OCI-LY7 (cell line): ENCODE measurements around the gene REEP3. TPM values are rescaled to one million over a fixed set of nuclear protein-coding genes. Genes with fewer than 3 reads are reported as not detected.

ENCODE experiments used
- BruUV-seq: library from RNA; stranded (reverse); fragments of 400-500 nt; replicated peaks from 2 replicates; lab custom pipeline; 2021; lab: Mats Ljungman, UMichigan
- CTCF ChIA-PET: fragments of 300-600 bp; sonication (Branson Sonifier 250); formaldehyde crosslinking; loops from one replicate; lab custom pipeline; 2022; ENCODE audit warnings: antibody characterized with exemption; ENCODE audit not compliant: unreplicated experiment; lab: Charles Lee
- POLR2A ChIA-PET: fragments of 300-600 bp; sonication (Branson Sonifier 250); formaldehyde crosslinking; loops from one replicate; lab custom pipeline; 2022; ENCODE audit warnings: antibody characterized with exemption; lab: Charles Lee
- DNase-seq: peaks from one replicate; pipeline ENCODE4 v3.0.0-alpha.2; 2015; ENCODE audit warnings: low spot score
- H2AFZ ChIP-seq: fragments of 200-600 bp; sonication (generic), shearing (Covaris generic); 2 replicates; pipeline ENCODE4 v1.6.1; 2014; ENCODE audit warnings: mild to moderate bottlenecking, antibody characterized with exemption, low read length, moderate library complexity
- H3K27ac ChIP-seq: fragments of 200-600 bp; sonication (generic); 2 replicates; pipeline ENCODE4 v1.5.1; 2014; ENCODE audit warnings: mixed run types, low read depth, mild to moderate bottlenecking, moderate library complexity, low read length, inconsistent platforms; ENCODE audit not compliant: poor library complexity, severe bottlenecking
- H3K36me3 ChIP-seq: fragments of 200-600 bp; sonication (generic); 2 replicates; pipeline ENCODE4 v1.6.1; 2014; ENCODE audit warnings: mild to moderate bottlenecking, antibody characterized with exemption, low read length, moderate library complexity, mixed read lengths; ENCODE audit not compliant: insufficient read depth
- H3K4me1 ChIP-seq: fragments of 200-600 bp; sonication (generic); 2 replicates; pipeline ENCODE4 v1.5.1; 2014; ENCODE audit warnings: mild to moderate bottlenecking, low read length; ENCODE audit not compliant: insufficient read depth, poor library complexity, severe bottlenecking
- H3K4me2 ChIP-seq: fragments of 200-600 bp; sonication (generic); 2 replicates; pipeline ENCODE4 v1.6.1; 2014; ENCODE audit warnings: mild to moderate bottlenecking, low read length
- H3K4me3 ChIP-seq: fragments of 200-600 bp; sonication (generic); 2 replicates; pipeline ENCODE4 v1.5.1; 2014; ENCODE audit warnings: mild to moderate bottlenecking, low read depth, low read length; ENCODE audit not compliant: poor library complexity, severe bottlenecking
- H3K79me2 ChIP-seq: fragments of 200-600 bp; sonication (generic); 2 replicates; pipeline ENCODE4 v1.6.1; 2016; ENCODE audit warnings: low read depth, mild to moderate bottlenecking, low read length, moderate library complexity, mixed read lengths; ENCODE audit not compliant: insufficient read depth
- H3K9me2 ChIP-seq: fragments of 200-600 bp; sonication (generic); 2 replicates; pipeline ENCODE4 v1.6.1; 2016; ENCODE audit warnings: mild to moderate bottlenecking, low read length, mixed read lengths; ENCODE audit not compliant: insufficient read depth
- H3K9me3 ChIP-seq: fragments of 200-600 bp; sonication (generic); 2 replicates; pipeline ENCODE4 v1.6.1; 2014; ENCODE audit warnings: mild to moderate bottlenecking, mixed run types, low read length, mixed read lengths
- H4K20me1 ChIP-seq: fragments of 200-600 bp; sonication (generic); 2 replicates; pipeline ENCODE4 v1.6.1; 2014; ENCODE audit warnings: mild to moderate bottlenecking, antibody characterized with exemption, low read length, moderate library complexity, mixed read lengths; ENCODE audit not compliant: insufficient read depth
- EZH2phosphoT487 ChIP-seq: fragments of 200-600 bp; sonication (generic); IDR thresholded peaks from 2 replicates; pipeline ENCODE4 v1.6.1; 2018; ENCODE audit warnings: low read depth, borderline replicate concordance, mild to moderate bottlenecking, mixed run types, antibody characterized with exemption, low read length, moderate library complexity, mixed read lengths
- intact Hi-C: fragments of 100-400 bp; cut with micrococcal nuclease; formaldehyde crosslinking; loops from one replicate; pipeline ENCODE4 v1.10.0; 2022; ENCODE audit not compliant: unreplicated experiment
- total RNA-seq, 2 experiments: library from RNA; depleted of rRNA in 1 of 2; stranded (reverse); fragments of >200 nt in 1 of 2; shearing (Covaris generic) in 1 of 2; gene quantifications; 2 replicates each; pipeline ENCODE4 v1.2.3, GENCODE V29; 2014 to 2022
- TF ChIP-seq, protein P1 (sequence below): fragments of 200-600 bp; sonication (generic); conservative IDR thresholded peaks from 2 replicates; pipeline ENCODE4 v1.5.1; 2014; ENCODE audit warnings: mild to moderate bottlenecking, antibody characterized with exemption, low read length, moderate library complexity, mixed read lengths

The REEP3 gene
- total RNA-seq, 2 experiments from 2014 or later = 3.6 to 11.0 TPM

DNA sequence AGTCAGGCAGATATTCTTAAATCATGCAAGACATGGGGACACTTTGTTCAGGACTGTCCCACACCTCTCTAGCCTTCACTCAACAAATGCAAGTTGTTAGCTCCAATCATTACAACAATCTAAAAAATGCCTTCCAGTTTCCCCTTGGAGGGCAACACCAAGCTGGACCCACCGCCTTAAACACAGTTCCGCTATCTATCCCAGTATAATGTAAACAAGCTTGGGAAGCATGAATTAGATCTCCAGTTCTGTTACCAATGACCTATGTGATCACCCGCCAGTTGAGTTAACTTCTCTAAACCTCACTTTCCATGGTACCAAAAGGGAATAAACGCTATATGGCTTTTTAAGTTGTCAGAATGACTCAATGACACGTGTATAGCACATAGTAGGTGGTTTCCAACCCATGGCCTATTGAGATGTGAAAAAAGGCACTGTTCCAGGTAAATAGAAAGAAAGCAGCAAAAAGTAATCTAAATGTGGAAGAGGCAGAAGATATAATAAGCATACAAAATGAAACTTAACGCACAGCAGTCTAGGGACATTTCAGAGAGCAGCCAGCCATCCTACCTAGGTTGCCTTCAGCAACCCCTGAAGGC lies 2.4 kb upstream of the REEP3 start:
- Histone ChIP-seq H3K9me3 (peaks cover 4% of the 10 kb centered on the region; the same call in 1 of the 2 replicates), H3K27ac (no peak overlapping the region), H3K4me3 (no peak overlapping the region), H3K9me2 (no peaks in the 10 kb centered on the region), H3K36me3 (peaks cover 3% of the 10 kb centered on the region; the same call in 1 of the 2 replicates), H4K20me1 (peaks cover 5% of the 10 kb centered on the region; the same call in 1 of the 2 replicates), H2AFZ (no peak overlapping the region), H3K79me2 (peaks cover 81% of the 10 kb centered on the region), H3K4me2 (peak overlapping the region; percentile 73), H3K4me1 (peaks cover 39% of the 10 kb centered on the region)
- TF ChIP-seq EZH2phosphoT487 = no peak
- no TSS peak for BruUV-seq
- POLR2A ChIA-PET = interaction anchor here (0.5 to 1.1 kb wide), 4 partner anchors 13 to 278 kb away, joined by 3 to 4 read pairs (median 4); no protein-coding TSS in a partner anchor
- intact Hi-C loops = no loop called here
- CTCF ChIA-PET = no interaction called here
- DNase-seq = no peak

DNA sequence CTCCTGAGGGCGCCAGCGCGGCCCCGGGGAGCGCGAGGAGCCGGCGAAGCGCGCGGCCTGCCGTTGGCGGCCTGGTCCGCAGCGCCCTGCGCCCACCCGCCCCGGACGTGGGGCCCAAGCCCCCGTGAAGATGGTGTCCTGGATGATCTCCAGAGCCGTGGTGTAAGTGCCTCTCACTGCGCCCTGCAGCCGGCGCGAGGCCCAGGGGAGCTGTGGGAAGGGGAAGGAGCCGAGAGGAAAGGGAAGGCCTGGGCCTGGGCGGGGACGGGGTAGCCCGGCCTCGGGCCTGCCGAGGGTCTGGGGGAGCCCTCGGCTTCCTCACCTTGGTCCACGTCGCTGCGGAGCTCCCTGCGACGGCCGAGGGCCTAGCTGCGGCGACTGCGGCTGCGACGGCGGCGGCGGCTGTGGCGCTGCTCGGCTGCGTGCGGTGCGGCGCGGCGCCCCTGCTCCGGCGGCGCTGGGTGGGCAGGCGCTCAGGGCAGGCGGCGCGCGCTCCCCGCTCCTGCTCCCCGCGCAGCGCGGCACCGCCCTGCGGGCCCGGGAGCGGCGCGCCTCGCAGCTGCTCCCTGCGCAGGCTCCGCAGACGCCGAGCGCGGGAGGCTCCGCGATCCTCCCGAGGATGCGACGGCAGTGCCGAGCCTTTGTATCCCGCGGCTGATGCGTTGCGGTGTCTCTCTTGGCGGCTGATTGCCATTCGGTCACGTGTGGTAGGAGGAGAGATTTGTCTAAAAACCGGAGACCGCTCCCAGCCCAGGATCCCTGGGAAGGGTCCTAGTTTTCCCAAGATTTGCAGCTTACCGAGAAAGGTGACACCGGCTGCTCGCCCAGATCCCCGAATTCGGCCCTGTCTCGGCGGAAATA lies 445 bp downstream of the REEP3 start:
- Histone ChIP-seq H3K9me2 (no peaks in the 10 kb centered on the region), H3K79me2 (peaks cover 60% of the 10 kb centered on the region), H3K36me3 (no peaks in the 10 kb centered on the region), H3K4me3 (peak overlapping the region; percentile 76), H2AFZ (peak overlapping the region; percentile 81), H3K4me2 (peak overlapping the region; percentile 96), H3K9me3 (no peaks in the 10 kb centered on the region), H3K4me1 (peaks cover 29% of the 10 kb centered on the region), H3K27ac (peak overlapping the region; percentile 73), H4K20me1 (peaks cover 5% of the 10 kb centered on the region; the same call in 1 of the 2 replicates)
- ChIA-PET CTCF (interaction anchor here (0.6 kb wide), 1 partner anchor 342 kb away, joined by 3 read pairs; no protein-coding TSS in a partner anchor), POLR2A (interaction anchor here (0.6 to 2.0 kb wide), 10 partner anchors 7 to 383 kb away, joined by 3 to 7 read pairs (median 4); no protein-coding TSS in a partner anchor)
- TF ChIP-seq, protein P1, sequence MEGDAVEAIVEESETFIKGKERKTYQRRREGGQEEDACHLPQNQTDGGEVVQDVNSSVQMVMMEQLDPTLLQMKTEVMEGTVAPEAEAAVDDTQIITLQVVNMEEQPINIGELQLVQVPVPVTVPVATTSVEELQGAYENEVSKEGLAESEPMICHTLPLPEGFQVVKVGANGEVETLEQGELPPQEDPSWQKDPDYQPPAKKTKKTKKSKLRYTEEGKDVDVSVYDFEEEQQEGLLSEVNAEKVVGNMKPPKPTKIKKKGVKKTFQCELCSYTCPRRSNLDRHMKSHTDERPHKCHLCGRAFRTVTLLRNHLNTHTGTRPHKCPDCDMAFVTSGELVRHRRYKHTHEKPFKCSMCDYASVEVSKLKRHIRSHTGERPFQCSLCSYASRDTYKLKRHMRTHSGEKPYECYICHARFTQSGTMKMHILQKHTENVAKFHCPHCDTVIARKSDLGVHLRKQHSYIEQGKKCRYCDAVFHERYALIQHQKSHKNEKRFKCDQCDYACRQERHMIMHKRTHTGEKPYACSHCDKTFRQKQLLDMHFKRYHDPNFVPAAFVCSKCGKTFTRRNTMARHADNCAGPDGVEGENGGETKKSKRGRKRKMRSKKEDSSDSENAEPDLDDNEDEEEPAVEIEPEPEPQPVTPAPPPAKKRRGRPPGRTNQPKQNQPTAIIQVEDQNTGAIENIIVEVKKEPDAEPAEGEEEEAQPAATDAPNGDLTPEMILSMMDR = no peak
- TF ChIP-seq EZH2phosphoT487 = no peak
- BruUV-seq = no TSS peak
- peak; percentile 79 for DNase-seq
- intact Hi-C loops = loop anchor here (1.0 to 10.0 kb wide), 5 partner anchors 57 to 707 kb away; partner anchors contain the start of genes EGR2 and JMJD1C

DNA sequence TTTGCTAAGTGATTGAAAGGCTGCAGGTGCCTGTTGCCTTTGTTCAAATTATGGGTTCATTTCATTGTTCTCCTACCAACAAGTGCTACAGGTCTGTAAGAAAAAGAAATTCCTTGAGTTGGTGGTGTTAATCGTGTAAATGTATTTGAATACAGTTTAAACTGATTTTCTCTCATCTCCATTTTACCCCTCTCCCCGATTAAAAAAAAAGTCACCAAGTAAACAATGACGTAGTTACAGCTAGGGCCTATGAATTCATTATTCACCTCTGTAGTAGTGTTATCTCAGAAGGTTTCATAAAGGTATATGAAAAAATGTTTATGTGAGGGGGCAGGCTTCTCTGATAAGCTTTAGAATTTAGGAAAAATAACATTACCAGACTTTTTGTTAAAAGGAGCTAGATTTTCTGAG lies 1.1 kb downstream of the REEP3 start:
- H3K36me3 ChIP-seq = no peaks in the 10 kb centered on the region
- H3K79me2 ChIP-seq = peaks cover 56% of the 10 kb centered on the region
- ChIA-PET POLR2A (interaction anchor here (0.6 to 1.8 kb wide), 13 partner anchors 8 to 266 kb away, joined by 3 to 6 read pairs (median 4); no protein-coding TSS in a partner anchor), CTCF (no interaction called here)
- peak overlapping the region; percentile 73 for H3K27ac ChIP-seq
- H3K4me1 ChIP-seq = peaks cover 29% of the 10 kb centered on the region
- H3K9me2 ChIP-seq = no peaks in the 10 kb centered on the region
- no peaks in the 10 kb centered on the region for H3K9me3 ChIP-seq
- BruUV-seq = TSS peak; percentile 64
- peaks cover 5% of the 10 kb centered on the region; the same call in 1 of the 2 replicates for H4K20me1 ChIP-seq
- peak overlapping the region; percentile 76 for H3K4me3 ChIP-seq
- H2AFZ ChIP-seq = peak overlapping the region; percentile 81
- TF ChIP-seq, protein P1 = no peak
- no peak for TF ChIP-seq EZH2phosphoT487
- peak overlapping the region; percentile 96 for H3K4me2 ChIP-seq
- DNase-seq = peak; percentile 44
- intact Hi-C loops = loop anchor here (1.0 to 10.0 kb wide), 3 partner anchors 107 to 707 kb away; partner anchors contain the start of gene EGR2
